CD4-positive, alpha-beta T cell treated with Interleukin-6 at 100 ng/mL for 8 hours (primary cell): ENCODE results near the gene GFM2.
A peak's percentile ranks its signal among the peaks of the same experiment; 100 is the strongest.
"Not testable (repeated sequence)": the region's sequence is repeated elsewhere in the genome, so short reads cannot be mapped to it uniquely, and the experiment has no call there.

Experiments
- DNase-seq: peaks from one replicate; pipeline ENCODE4 v3.0.0-alpha.2; 2020; ENCODE audit warnings: mixed read lengths, low spot score

GFM2 gene

DNA sequence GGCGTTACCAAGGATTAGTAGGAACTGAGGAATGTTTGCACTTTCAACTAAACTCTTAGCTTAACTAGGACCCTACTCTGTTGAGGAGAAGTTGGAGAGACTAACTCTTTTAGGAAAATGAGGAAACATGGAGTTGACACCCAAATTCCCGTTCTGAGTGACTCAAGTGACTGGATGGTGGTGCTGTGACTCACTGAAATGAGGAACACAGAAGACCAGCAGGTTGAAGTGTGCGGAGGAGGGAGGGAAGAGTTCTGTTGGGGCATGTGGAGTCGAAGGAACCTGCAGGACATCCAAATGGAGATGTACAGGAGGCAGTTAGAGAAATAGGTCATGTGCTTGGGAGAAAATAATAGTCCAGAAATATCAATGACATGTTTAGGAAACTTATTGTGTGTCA, 73.7 kb downstream of the GFM2 start:
- no peak for DNase-seq

DNA sequence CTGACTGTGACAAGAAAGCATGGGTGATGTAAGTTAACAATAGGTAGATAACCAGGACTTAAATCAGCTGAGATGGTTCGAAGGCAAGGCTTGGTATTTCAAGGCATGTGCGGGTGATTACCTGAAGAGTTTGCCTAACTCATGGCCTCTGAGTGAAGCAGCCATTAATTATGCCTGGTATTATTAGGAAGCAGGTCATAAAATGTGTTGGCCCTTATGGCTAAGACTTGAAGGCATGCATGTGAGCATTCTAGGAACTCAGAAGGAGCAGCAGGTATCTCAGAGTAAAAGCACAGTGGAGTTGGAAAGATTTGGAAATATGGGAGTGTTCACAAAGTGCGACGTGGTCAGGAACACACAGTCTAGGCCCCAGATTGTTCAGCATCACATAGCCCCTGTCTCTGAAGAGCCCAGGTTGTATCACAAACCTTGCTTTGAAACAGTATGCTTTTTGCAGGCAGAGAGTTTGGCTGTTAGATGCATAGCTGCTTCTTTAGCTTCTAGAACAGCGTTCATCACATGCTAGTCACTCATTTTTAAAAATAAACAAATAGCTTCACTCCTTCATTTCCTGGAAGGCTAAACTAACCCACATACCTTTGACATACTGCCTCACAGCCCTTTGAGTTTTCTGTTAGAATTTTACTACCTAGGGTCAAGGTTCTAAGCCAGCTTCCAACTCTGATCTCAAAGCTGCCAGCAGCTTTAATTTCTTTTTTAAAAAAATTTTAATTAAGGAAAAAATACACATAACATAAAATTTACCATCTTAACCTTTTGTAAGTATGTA, 79.8 kb downstream of the GFM2 start:
- DNase-seq = no peak

DNA sequence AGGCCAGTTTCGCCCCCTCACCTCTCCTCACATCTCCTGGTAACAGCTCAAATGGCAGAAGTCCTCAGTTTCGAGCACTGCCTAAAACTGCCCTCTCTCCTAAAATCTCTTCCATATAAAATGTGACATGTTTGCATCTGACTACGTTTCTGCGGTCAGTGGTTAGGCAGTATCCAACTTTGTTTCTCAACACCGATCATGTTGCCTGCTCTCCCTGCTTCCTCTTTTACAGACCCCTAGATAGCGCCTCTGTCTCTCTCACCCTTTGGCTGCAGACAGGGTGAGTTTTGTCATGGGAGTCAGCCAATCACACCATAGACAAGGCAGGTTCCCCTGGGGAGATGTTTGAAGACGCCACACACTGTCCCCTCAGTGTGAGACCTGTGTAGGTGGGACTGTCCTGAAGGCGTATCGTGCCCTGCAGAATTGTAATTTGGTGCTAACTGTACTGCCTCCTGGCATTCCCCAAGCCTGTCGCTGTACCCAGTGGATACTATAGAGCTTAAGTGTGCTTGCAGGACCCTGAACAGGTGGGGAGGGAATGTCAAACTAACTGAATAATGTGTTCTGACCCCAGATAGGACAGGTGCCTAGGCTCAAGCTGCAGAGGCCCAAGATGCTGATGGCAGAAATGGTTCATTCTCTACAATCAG, 80.8 kb downstream of the GFM2 start:
- no peak for DNase-seq

DNA sequence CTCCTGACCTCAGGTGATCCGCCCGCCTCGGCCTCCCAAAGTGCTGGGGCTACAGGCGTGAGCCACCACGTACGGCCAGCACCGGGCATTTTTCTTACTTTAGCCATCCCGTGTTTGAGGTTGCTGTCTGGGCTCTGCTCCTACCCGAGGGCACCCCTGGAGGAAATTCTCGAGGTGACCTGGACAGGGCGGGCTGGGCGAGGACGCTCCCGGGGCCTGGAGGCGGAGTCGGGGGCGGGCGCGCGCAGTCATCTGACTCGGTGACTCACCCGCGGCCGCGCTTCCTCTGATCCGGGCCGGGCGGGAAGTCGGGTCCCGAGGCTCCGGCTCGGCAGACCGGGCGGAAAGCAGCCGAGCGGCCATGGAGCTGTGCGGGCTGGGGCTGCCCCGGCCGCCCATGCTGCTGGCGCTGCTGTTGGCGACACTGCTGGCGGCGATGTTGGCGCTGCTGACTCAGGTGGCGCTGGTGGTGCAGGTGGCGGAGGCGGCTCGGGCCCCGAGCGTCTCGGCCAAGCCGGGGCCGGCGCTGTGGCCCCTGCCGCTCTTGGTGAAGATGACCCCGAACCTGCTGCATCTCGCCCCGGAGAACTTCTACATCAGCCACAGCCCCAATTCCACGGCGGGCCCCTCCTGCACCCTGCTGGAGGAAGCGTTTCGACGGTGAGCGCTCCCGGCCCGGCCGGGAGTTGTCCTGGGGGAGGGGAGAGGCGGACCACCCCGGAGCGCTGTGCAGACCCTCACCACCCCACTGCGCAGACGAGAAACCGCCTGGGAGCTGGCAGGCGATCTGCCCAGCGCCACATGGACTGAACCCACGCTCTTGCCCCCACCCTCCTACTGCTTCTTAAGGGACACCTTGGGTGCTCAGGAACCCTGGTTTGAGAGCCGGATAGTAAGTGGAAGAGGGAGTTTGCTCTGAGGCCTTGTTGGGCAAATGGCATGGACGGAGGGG, 81.7 kb downstream of the GFM2 start, which contains the start of gene HEXB:
Gene HEXB (plus strand): TSS at position 334 of the 952 bp plus-strand sequence. CDS start 28 bp downstream, at position 362.
- peak; percentile 81 for DNase-seq

DNA sequence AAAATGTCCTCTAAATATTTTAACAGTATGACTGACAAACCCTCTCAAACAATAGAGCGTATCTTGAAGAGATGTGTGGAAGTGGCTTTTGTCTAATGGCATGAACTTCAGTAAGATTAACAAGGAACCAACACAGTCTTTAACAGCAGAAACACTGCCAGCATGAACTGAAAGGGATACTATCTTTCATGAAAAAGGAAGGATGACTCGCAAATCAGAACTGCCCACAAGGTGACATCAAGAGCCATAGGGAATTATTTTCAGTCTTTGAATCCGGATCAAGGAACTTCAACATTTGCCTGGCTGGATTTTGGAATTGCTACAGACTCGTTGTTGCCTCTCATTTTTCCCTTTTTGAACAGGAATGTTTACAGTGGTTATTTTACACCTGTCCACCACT, 87.0 kb downstream of the GFM2 start:
- no peak for DNase-seq

DNA sequence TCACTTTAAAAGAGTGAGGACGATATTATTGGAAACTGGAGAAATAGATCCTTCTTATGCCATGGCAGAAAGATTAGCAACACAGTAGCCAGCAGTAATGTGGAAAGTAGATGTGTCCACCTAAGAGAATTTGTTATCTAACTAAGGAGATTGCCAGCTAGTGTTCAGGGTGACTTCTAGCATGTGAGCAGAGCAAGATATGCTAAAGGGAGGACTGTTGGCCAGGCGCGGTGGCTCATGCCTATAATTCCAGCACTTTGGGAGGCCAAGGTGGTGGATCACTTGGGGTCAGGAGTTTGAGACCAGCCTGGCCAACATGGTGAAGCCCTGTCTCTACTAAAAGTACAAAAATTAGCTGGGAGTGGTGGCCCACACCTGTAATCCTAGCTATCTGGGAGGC, 87.6 kb downstream of the GFM2 start:
- DNase-seq = not testable (repeated sequence)

DNA sequence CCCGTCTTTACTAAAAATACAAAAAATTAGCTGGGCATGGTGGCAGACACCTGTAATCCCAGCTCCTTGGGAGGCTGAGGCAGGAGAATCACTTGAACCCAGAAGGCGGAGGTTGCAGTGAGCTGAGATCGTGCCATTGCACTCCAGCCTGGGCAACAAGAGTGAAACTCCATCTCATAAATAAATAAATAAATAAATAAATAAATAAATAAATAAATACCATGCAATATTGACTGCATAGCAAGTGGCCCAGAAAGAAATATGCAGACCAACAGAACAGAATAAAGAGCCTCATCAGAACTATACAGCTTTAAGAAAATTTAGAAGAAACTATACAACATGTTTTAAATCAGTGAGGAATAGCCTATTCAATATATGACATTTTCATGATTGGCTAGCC, 88.8 kb downstream of the GFM2 start:
- DNase-seq = not testable (repeated sequence)

DNA sequence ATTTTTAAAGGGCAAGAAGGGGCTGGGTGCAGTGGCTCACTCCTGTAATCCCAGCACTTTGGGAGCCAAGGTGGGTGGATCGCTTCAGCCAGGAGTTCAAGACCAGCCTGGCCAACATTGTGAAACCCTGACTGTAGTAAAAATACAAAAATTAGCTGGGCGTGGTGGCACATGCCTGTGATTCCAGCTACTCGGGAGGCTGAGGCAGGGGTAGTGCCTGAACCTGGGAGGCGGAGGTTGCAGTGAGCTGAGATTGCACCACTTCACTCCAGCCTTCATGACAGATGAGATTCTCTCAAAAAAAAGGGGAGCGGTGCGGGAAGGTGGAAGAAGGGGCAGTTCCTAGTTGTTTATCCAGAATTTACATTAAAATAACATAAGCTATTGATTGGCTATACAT, 90.5 kb downstream of the GFM2 start:
- not testable (repeated sequence) for DNase-seq

DNA sequence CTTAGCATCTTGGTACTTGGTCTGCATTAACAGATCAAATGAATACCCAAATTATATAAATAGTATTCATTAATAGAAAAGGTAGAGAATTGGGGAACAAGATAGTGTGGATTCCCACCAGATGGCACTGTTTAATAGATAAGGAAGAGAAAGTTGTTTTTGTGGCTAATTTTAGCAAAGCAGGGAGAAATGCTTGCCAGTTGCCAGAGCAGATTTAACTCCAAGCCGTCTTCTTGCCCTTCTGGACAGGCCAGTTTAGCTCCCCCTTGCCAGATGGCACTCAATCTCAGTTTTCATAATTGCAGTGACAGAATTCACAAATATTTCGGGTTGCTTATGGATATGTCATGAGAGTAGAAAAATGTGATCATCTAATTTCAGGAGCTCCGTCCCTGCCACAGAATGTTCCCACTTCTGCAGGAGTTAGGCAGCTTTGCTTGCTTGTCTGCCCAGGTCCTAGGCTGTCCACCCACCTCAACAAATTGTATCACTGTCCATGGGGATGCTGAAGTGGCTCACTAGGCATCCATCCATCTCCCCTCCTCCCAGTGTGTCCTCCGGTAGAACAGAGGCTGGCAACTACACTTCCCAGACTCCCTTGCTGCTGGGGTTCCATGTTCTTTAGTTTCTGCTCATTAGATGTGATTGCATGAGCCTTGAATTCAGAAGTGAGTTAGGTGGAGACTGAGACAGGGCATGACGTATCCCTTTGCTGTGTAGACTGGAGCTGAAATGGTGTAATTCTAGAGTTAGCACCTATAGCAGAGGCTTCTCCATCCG, 93.7 kb downstream of the GFM2 start:
- DNase-seq = no peak

DNA sequence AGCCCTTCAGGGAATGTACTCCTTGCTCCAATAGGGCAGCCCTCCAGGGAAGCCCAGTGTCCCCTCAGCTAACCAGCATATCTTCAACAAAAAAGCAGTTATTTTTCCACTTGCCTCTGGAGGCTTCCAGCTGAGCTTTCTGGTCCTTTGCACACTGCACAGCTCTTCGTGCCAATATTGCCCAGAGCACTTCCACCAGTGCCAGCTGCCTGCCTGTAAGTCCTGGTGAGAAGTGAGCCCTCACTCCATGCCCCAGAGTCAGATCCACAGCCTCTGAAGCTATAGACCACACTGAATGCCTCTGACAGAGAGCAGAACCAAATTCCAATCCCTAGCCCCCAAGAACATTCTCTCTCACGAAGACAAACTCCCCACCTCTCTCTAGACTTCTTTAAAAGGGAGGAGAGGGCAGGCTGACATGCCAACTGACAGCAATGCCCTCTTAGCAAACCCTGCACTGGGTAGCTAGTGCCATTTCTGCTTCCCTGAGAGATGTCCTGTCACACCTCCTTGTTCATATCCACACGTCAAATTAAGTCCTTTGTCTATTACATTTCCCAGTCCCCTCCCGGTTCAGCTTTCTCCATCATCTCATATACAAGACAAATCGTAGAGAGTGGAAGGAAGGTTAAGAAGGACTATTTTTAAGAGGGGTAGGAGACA, 94.6 kb downstream of the GFM2 start:
- DNase-seq = no peak
